Mesendoderm (in vitro differentiated cells): ENCODE results near the gene LAD1.

ENCODE experiments used
- DNase-seq: peaks from one replicate; pipeline ENCODE4 v3.0.0; 2013
- H2AK5ac ChIP-seq: 2 replicates; pipeline ENCODE4 v1.6.1; 2013; ENCODE audit warnings: low read length, inconsistent platforms
- H2BK120ac ChIP-seq: 2 replicates; pipeline ENCODE4 v1.6.1; 2013; ENCODE audit warnings: low read depth, mild to moderate bottlenecking, low read length, moderate library complexity, mixed read lengths
- H2BK15ac ChIP-seq: replicated peaks from 2 replicates; pipeline ENCODE4 v1.6.1; 2013; ENCODE audit warnings: low read depth, mild to moderate bottlenecking, moderate library complexity
- H2BK5ac ChIP-seq: 2 replicates; pipeline ENCODE4 v1.6.1; 2013; ENCODE audit warnings: low read length, inconsistent platforms
- H3K18ac ChIP-seq: 2 replicates; pipeline ENCODE4 v1.6.1; 2013; ENCODE audit warnings: mild to moderate bottlenecking, low read length, mixed read lengths
- H3K23ac ChIP-seq: one replicate; pipeline ENCODE4 v1.6.1; 2013; ENCODE audit warnings: low read length
- H3K27ac ChIP-seq: 2 replicates; pipeline ENCODE4 v1.5.1; 2013; ENCODE audit warnings: low read depth, mild to moderate bottlenecking, inconsistent platforms, low read length, moderate library complexity
- H3K27me3 ChIP-seq: 2 replicates; pipeline ENCODE4 v1.6.1; 2013; ENCODE audit warnings: low read length, control low read depth, mild to moderate bottlenecking, inconsistent platforms; ENCODE audit not compliant: insufficient read depth, poor library complexity
- H3K36me3 ChIP-seq: 2 replicates; pipeline ENCODE4 v1.6.1; 2013; ENCODE audit warnings: low read length, inconsistent platforms; ENCODE audit not compliant: control insufficient read depth, insufficient read depth
- H3K4ac ChIP-seq: one replicate; pipeline ENCODE4 v1.6.1; 2013; ENCODE audit warnings: low read depth, mild to moderate bottlenecking, low read length, moderate library complexity
- H3K4me1 ChIP-seq: 2 replicates; pipeline ENCODE4 v1.6.1; 2013; ENCODE audit warnings: low read depth, low read length, inconsistent platforms; ENCODE audit not compliant: control insufficient read depth
- H3K4me2 ChIP-seq: 2 replicates; pipeline ENCODE4 v1.6.1; 2013; ENCODE audit warnings: low read length
- H3K4me3 ChIP-seq: 2 replicates; pipeline ENCODE4 v1.5.1; 2013; ENCODE audit warnings: mild to moderate bottlenecking, low read length
- H3K56ac ChIP-seq: one replicate; pipeline ENCODE4 v1.6.1; 2013; ENCODE audit warnings: low read length
- H3K79me1 ChIP-seq: 2 replicates; pipeline ENCODE4 v1.6.1; 2013; ENCODE audit warnings: low read length, inconsistent platforms
- H3K79me2 ChIP-seq: 2 replicates; pipeline ENCODE4 v1.6.1; 2013; ENCODE audit warnings: mild to moderate bottlenecking, low read length; ENCODE audit not compliant: control insufficient read depth, insufficient read depth
- H3K9ac ChIP-seq: 2 replicates; pipeline ENCODE4 v1.6.1; 2013; ENCODE audit warnings: low read length, inconsistent platforms
- H4K5ac ChIP-seq: one replicate; pipeline ENCODE4 v1.6.1; 2013; ENCODE audit warnings: low read length
- H4K8ac ChIP-seq: one replicate; pipeline ENCODE4 v1.6.1; 2013; ENCODE audit warnings: low read depth, mild to moderate bottlenecking, control low read depth, low read length, moderate library complexity
- WGBS: extraction: QIAGEN DNeasy Blood & Tissue Kit; methylation state at CpG from one replicate; pipeline ENCODE4 v1.1.7; 2013; ENCODE audit warnings: low lambda C conversion rate, missing lambda C conversion rate; ENCODE audit not compliant: insufficient coverage; ENCODE audit errors: extremely low coverage; 5-methylcytosine and 5-hydroxymethylcytosine counted together

The LAD1 gene

DNA sequence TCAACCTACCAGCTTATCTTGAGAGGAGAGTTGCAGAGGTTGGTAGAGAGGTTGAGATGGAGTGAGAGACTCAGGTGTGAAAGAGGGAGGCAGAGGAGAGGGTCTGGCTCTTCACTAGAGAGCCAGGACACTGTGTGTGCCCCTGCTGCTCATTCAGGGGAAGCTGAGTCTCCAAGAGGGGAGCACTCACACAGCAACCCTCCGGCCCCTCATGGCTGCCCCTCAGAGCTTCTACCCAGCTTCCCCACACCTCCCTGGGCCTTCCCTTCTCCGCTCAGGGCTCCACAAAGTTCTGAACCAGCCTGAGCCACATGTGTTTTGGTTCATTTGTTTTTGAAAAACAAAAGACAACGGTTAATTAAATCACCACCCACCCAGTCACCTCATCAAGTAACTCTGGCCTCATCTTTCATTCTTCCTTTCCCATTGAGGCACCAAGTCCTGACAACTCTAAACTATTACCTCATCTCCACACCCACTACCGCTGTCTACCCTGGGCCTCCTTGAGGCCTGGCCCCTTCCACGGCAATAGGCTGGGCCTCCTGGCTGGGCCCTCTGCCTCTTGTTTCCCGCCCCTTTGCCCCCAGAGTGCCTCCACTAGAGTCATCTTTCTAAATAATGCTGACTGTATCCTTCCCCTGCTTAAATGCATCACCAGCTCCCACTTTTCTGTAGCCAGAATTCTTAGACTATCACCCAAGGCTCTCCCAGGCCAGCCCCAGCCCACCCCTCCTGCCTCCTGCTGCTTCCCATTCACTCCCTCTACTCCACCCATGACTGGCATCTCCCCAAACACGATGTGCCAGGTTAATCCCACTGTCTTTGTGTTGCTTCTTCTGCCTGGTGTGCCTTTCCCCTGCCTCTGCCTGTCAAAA lies 54.7 kb downstream of the LAD1 start:
- Histone ChIP-seq H3K36me3 (no peaks in the 10 kb centered on the region), H2BK120ac (no peak overlapping the region), H2BK5ac (no peak overlapping the region), H3K4me2 (no peak overlapping the region), H3K9ac (no peak overlapping the region), H2AK5ac (no peak overlapping the region), H2BK15ac (no peak overlapping the region), H3K27ac (no peak overlapping the region), H3K4ac (no peak overlapping the region), H3K56ac (no peak overlapping the region), H3K79me1 (no peaks in the 10 kb centered on the region), H4K8ac (no peak overlapping the region), H3K18ac (no peak overlapping the region), H3K4me3 (no peak overlapping the region), H3K79me2 (no peaks in the 10 kb centered on the region), H3K4me1 (no peaks in the 10 kb centered on the region), H3K27me3 (no peaks in the 10 kb centered on the region), H3K23ac (no peak overlapping the region), H4K5ac (no peak overlapping the region)
- no peak for DNase-seq
- no CpG with 5 or more reads among the region's 7 CpGs for WGBS

GRCh38 chr1:201341377-201341776 lies 57.7 kb downstream of the LAD1 start:
- H3K4me1 ChIP-seq = no peaks in the 10 kb centered on the region
- DNase-seq = no peak
- no peak overlapping the region for H3K4ac ChIP-seq
- H4K8ac ChIP-seq = no peak overlapping the region
- no peak overlapping the region for H2AK5ac ChIP-seq
- no peak overlapping the region for H3K4me2 ChIP-seq
- no peaks in the 10 kb centered on the region for H3K79me1 ChIP-seq
- H3K23ac ChIP-seq = no peak overlapping the region
- no peak overlapping the region for H4K5ac ChIP-seq
- H3K56ac ChIP-seq = no peak overlapping the region
- no peaks in the 10 kb centered on the region for H3K79me2 ChIP-seq
- H3K27me3 ChIP-seq = no peaks in the 10 kb centered on the region
- no peak overlapping the region for H3K27ac ChIP-seq
- H3K18ac ChIP-seq = no peak overlapping the region
- H2BK5ac ChIP-seq = no peak overlapping the region
- H3K9ac ChIP-seq = no peak overlapping the region
- H3K4me3 ChIP-seq = no peak overlapping the region
- H3K36me3 ChIP-seq = no peaks in the 10 kb centered on the region
- H2BK15ac ChIP-seq = no peak overlapping the region
- WGBS = no CpG with 5 or more reads among the region's 1 CpG
- H2BK120ac ChIP-seq = no peak overlapping the region

- Histone ChIP-seq H4K5ac (no peak overlapping the region), H3K4me1 (no peaks in the 10 kb centered on the region), H3K79me2 (no peaks in the 10 kb centered on the region), H2BK120ac (no peak overlapping the region), H3K18ac (no peak overlapping the region), H3K23ac (no peak overlapping the region), H3K4me2 (no peak overlapping the region), H2BK15ac (no peak overlapping the region), H2BK5ac (no peak overlapping the region), H4K8ac (no peak overlapping the region), H3K4me3 (no peak overlapping the region), H2AK5ac (no peak overlapping the region), H3K79me1 (no peaks in the 10 kb centered on the region), H3K27ac (no peak overlapping the region), H3K4ac (no peak overlapping the region), H3K27me3 (no peaks in the 10 kb centered on the region), H3K56ac (no peak overlapping the region), H3K36me3 (no peaks in the 10 kb centered on the region), H3K9ac (no peak overlapping the region)
- WGBS = no CpG with 5 or more reads among the region's 9 CpGs
- DNase-seq = no peak
Observed at GRCh38 chr1:201336711-201337450, 62.2 kb downstream of the LAD1 start.

- Histone ChIP-seq H3K23ac (no peak overlapping the region), H3K36me3 (no peaks in the 10 kb centered on the region), H2BK5ac (no peak overlapping the region), H3K79me1 (no peaks in the 10 kb centered on the region), H3K27me3 (no peaks in the 10 kb centered on the region), H3K27ac (no peak overlapping the region), H3K4ac (no peak overlapping the region), H2AK5ac (no peak overlapping the region), H2BK120ac (no peak overlapping the region), H4K8ac (no peak overlapping the region), H3K79me2 (no peaks in the 10 kb centered on the region), H3K4me1 (no peaks in the 10 kb centered on the region), H3K4me2 (no peak overlapping the region), H3K18ac (no peak overlapping the region), H4K5ac (no peak overlapping the region), H3K4me3 (no peak overlapping the region), H3K56ac (no peak overlapping the region), H3K9ac (no peak overlapping the region), H2BK15ac (no peak overlapping the region)
- DNase-seq = no peak
- no CpG with 5 or more reads among the region's 3 CpGs for WGBS
Observed at GRCh38 chr1:201335901-201336300, 63.2 kb downstream of the LAD1 start.

DNA sequence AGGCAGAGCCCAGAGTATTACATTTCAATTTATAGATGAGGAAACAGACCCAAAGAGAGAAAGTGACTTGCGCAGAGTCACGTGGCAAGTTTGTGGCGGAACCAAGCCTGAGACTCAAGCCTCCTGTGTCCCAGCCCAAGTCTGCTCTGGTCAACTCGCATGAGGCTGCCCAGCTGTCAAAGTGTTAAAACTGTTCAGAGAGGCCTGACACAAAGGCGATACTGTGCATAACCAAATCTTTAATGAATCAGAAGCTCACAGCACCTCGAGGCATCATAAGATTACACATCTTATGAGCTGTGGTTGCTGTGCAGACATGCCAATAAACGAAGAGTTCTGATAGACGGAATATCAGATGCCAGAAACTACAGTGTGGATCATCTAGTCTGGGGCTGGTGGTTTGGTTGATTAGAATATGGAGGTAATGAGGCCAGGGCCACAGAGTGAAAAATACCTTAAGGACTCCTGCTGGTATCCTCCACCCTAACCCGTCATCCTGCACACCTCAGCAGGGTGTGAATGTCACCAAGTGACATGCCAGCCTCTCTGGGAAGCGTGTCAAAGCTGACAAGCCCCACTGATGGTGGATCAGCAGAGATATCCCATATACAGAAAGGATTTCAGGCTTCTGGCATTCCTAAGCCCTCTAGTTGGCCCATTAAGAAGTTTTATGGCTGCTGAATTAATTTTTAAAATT lies 63.8 kb downstream of the LAD1 start:
- peak; percentile 23 for DNase-seq
- H3K27ac ChIP-seq = no peak overlapping the region

More for the DNA sequence above, 63.8 kb downstream of the LAD1 start:
- no peak overlapping the region for H3K4me3 ChIP-seq
- no peaks in the 10 kb centered on the region for H3K27me3 ChIP-seq
- WGBS = no CpG with 5 or more reads among the region's 10 CpGs
- H3K79me2 ChIP-seq = no peaks in the 10 kb centered on the region
- no peak overlapping the region for H2AK5ac ChIP-seq
- H3K18ac ChIP-seq = no peak overlapping the region
- no peak overlapping the region for H3K23ac ChIP-seq
- no peak overlapping the region for H4K5ac ChIP-seq
- no peak overlapping the region for H2BK15ac ChIP-seq
- H2BK5ac ChIP-seq = no peak overlapping the region
- H3K4me2 ChIP-seq = no peak overlapping the region
- no peak overlapping the region for H3K4ac ChIP-seq
- no peak overlapping the region for H4K8ac ChIP-seq
- H3K56ac ChIP-seq = no peak overlapping the region
- H3K36me3 ChIP-seq = no peaks in the 10 kb centered on the region
- no peak overlapping the region for H2BK120ac ChIP-seq
- H3K79me1 ChIP-seq = no peaks in the 10 kb centered on the region
- no peaks in the 10 kb centered on the region for H3K4me1 ChIP-seq
- no peak overlapping the region for H3K9ac ChIP-seq
